CMK (cell line): Measurements from ENCODE around the gene ZBTB16.

Source experiments
- DNase-seq: peaks from one replicate; pipeline ENCODE4 v3.0.0-alpha.2; 2010; ENCODE audit warnings: low read depth

ZBTB16 gene

GRCh38 chr11:114260483-114260882 is 201.0 kb downstream of the ZBTB16 start:
- DNase-seq = no peak

- DNase-seq = no peak
These were observed 202.3 kb downstream of the ZBTB16 start for GRCh38 chr11:114261791-114262190.

GRCh38 chr11:114262681-114263512 is 203.4 kb downstream of the ZBTB16 start:
- DNase-seq = no peak

- no peak for DNase-seq
These were observed 204.1 kb downstream of the ZBTB16 start for GRCh38 chr11:114263513-114264170.

- DNase-seq = no peak
These were observed 204.9 kb downstream of the ZBTB16 start for GRCh38 chr11:114264381-114264780.

- no peak for DNase-seq
These were observed 205.8 kb downstream of the ZBTB16 start for GRCh38 chr11:114265122-114265878.

- no peak for DNase-seq
These were observed 210.0 kb downstream of the ZBTB16 start for GRCh38 chr11:114269498-114269897.

GRCh38 chr11:114270531-114271270 is 211.2 kb downstream of the ZBTB16 start:
- DNase-seq = no peak

GRCh38 chr11:114271316-114271715 is 211.8 kb downstream of the ZBTB16 start:
- DNase-seq = no peak

- DNase-seq = no peak
These were observed 212.8 kb downstream of the ZBTB16 start for GRCh38 chr11:114272311-114272710.

- DNase-seq = no peak
These were observed 213.6 kb downstream of the ZBTB16 start for GRCh38 chr11:114273071-114273470.

GRCh38 chr11:114273890-114274635 is 214.6 kb downstream of the ZBTB16 start:
- no peak for DNase-seq

GRCh38 chr11:114274637-114275036 is 215.1 kb downstream of the ZBTB16 start:
- no peak for DNase-seq

GRCh38 chr11:114275280-114275679 is 215.8 kb downstream of the ZBTB16 start:
- DNase-seq = no peak

- DNase-seq = no peak
These were observed 216.6 kb downstream of the ZBTB16 start for GRCh38 chr11:114276077-114276476.

- no peak for DNase-seq
These were observed 218.3 kb downstream of the ZBTB16 start for GRCh38 chr11:114277637-114278341.

- DNase-seq = no peak
These were observed 219.0 kb downstream of the ZBTB16 start for GRCh38 chr11:114278342-114279065.

GRCh38 chr11:114279792-114280546 is 220.5 kb downstream of the ZBTB16 start:
- DNase-seq = no peak

GRCh38 chr11:114280696-114281095 is 221.2 kb downstream of the ZBTB16 start:
- peak; percentile 27 for DNase-seq
